GM19468 (cell line): ENCODE measurements around the gene OSBPL10.
"Not testable (repeated sequence)": the region's sequence is repeated elsewhere in the genome, so short reads cannot be mapped to it uniquely, and the experiment has no call there.

ENCODE experiments used
- ATAC-seq: cut with Tn5 transposase; IDR thresholded peaks from one replicate; pipeline ENCODE4 v1.9.1; 2021; ENCODE audit warnings: mild to moderate bottlenecking, moderate library complexity, moderate number of reproducible peaks; ENCODE audit not compliant: unreplicated experiment; ENCODE audit errors: extremely low read depth

Gene OSBPL10

DNA sequence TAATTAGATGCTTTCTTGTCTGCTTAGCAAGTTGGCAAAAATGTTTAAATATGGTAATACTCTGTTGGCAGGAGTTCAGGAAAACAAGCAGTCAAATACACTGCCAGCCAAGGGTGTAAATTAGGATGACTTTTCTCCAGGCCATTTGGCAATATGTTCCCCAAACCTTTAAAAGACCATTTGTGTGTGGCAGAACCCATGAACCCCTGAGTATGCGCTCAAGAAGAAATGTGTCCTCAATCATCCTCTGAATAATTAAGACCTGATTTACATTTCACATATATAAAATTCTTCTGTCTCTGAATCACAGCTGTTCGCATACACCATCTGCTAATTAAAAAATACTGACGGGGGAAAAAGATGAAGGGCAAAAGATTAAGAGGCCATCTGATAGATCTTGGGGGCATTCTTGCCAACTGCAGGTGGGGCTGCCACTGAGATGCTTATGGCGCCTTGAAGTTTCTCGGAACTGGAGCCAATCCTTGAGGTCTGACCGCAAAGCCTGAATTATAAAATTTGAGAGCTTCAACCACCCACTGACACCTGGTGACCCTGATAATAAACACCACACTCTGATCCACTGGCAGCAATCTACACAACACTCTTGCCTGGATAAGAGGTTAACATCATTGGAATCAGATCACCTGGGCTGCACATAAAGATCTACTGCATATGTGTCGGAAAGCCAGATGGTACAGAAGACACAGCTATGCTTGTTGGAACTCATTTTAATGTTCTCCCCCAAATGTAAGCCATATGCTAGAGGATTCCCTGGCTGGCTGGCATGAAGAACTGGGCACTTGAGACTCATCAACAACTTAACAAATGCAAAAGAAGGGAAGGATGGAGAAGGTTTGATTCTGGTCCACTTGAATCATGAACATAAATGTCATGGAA, 190.6 kb downstream of the OSBPL10 start:
- ATAC-seq: no peak

DNA sequence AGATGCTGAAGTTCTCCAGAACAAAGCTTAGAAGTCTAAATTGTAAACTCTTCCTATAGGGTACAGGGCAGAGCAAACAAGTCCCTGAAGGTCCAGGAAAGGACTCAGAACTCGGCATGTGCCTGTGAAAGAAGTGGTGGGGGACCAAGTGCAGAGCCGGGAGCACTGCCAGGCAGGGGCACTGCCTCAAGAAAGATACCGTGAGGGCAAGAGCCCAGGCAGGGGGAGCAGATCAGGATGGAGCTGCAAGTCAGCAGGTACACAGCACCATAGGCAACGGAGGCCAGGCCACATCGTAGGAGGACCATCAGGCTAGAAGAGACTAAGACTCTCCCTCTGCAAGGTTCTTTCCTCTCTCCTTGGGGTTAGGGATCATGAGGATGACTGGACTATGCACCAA, 191.6 kb downstream of the OSBPL10 start:
- ATAC-seq: no peak

DNA sequence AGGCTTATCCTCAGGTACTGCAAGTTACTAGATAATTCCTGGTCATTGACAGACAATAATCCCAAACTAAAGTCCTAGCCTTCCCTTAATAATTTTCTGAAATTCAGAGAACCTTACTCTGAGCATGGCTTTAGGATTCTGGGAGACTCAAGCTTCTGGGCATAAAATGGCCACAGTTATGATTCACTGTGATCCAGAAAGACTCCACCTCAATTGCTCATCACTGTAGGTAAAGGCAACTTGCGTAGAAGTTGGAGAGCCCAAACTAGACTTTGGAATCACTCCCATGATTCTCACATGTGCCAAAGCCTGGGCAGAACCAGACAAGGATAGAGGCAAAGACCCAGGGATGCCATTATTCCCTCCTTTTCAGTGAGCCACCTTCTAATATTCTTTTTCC, 195.3 kb downstream of the OSBPL10 start:
- ATAC-seq: no peak

GRCh38 chr3:31785286-31785685, 195.8 kb downstream of the OSBPL10 start:
- ATAC-seq: no peak

DNA sequence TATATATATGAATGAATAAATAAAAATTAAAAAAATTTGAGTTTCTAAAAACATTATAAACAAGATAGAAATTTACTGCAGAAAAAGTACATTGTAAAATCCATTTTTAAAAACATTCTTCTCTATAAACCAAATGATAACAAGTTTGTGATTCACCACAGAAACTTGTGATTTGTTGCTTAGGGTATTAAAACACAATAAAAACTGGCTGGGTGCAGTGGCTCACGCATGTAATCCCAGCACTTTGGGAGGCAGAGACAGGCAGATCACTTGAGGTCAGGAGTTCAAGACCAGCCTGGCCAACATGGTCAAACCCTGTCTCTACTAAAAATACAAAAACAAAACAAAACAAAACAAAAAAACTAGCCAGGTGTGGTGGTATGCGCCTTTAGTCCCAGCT, 197.2 kb downstream of the OSBPL10 start:
- ATAC-seq: not testable (repeated sequence)

DNA sequence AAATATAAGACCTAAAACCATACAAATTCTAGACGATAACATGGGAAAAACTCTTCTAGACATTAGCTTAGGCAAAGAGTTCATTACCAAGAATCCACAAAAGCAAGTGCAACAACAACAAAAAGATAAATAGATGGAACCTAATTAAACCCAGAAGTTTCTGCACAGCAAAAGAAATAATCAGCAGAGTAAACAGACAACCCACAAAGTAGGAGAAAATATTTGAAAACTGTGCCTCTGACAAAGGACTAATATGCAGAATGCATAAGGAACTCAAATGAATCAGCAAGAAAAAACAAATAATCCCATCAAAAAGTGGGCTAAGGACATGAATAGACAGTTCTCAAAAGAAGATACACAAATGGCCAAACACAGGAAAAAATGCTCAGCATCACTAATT, 198.8 kb downstream of the OSBPL10 start:
- ATAC-seq: not testable (repeated sequence)

GRCh38 chr3:31779514-31779913, 201.5 kb downstream of the OSBPL10 start:
- no peak for ATAC-seq

DNA sequence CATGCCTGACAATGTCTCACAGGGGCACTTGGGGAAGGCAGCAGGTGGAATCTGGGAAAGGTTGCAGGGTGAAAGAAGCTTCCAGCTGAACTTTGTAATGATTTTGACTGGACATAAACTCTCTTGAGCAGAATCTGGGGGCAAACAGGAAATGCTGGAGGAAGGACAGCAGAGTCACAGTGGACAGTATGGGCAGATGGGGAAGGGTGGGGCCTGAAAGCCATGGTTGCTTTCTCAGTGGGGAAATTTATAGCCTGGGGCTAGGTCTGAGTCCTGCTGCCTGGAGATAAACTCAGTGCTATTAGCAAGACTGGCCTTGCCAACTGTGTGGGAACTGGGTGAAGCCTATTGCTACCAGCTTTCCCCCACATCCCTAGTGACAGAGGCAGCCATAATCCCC, 203.2 kb downstream of the OSBPL10 start:
- no peak for ATAC-seq

GRCh38 chr3:31777092-31777491, 204.0 kb downstream of the OSBPL10 start:
- no peak for ATAC-seq

DNA sequence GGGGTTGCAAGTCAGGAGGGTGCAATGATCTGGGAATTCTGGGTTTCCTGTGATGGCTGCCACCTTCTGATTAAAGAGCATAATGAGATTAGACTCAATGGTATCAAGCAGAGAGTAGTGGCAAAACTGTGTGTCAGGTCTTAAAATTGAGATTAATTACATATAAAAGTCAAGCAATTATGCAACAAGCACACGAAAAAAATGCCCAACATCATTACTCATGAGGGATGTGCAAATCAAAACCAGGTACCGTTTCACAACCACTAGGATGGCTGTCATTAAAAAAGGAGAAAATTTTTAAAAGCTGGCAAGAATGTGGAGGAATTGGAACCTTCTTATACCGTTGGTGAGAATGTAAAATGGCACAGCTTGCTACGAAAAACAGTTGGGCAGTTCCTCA, 205.0 kb downstream of the OSBPL10 start:
- no peak for ATAC-seq

DNA sequence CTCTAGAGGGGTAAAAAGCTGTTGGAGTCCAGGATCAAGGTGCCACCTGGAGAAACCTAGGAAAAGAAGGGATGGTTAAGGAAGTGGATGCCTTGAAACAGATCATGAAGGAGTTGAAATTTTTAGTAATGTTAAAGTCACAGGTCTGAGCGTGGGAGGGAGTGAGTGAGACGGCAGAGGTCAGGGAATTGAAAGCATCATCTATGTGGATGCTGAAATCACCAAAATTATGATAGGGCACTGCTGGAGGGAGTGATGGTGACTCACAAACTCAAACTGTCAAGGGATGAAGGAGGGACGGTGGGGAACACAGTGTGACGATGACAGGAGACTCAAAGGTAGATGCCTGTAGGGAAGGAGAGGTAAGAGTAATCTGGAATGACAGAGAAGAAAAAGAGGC, 205.7 kb downstream of the OSBPL10 start:
- ATAC-seq: no peak

DNA sequence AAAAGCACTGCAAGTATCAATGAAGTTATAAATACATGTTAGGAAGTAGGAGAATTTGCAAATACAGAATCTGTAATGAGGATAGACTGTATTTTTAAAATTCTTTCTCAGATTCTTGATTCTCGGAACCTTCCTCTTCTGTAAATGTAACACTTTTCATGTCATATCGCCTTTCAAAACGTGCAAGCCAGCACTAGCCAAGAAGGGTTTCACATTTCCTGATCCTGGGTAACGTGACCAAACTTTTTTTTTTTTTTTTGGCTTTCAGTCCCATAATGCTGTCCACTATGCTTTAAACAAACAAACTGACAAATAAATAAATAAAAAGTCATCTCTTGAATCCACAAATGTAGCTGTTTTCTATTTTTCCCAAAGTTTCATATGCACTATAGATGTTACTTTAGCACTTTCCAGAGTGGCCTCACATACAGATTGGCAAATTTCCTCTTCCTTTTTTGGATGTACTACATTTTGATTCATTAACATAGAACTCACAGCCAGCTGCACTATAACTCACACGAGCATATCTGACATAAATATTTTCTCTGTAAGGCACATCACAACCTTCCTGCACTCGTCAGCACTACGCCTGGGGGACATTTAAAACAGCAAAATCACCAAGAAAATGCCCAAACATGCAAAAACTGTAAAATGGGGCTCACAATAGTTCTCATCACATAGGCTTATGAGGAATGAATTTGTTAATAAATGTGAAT, 208.1 kb downstream of the OSBPL10 start:
- ATAC-seq: no peak

- no peak for ATAC-seq
Measured at GRCh38 chr3:31772272-31772671, 208.8 kb downstream of the OSBPL10 start.

DNA sequence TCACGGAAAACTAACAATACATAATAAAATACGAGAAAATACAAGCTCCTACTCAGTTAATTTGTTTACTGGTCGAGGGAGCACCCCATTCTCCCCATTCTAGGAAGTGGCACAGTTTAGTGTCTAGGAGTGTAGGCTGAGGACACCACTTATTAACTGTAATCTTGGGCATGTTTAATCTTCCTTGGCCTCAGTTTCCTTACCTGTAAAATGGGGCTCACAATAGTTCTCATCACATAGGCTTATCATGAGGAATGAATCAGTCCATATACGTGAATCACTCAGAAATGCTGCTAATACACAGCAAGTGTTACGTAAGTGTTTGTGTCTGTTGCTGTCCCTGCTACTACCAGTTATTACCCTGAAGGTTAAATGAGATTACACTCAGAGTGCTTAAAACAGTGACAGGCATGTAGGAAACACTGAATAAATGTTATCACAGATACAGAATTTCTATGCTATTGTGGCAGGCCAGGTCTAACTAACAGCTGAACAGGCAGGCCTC, 210.2 kb downstream of the OSBPL10 start:
- no peak for ATAC-seq

GRCh38 chr3:31768479-31769125, 212.5 kb downstream of the OSBPL10 start:
- ATAC-seq: no peak

DNA sequence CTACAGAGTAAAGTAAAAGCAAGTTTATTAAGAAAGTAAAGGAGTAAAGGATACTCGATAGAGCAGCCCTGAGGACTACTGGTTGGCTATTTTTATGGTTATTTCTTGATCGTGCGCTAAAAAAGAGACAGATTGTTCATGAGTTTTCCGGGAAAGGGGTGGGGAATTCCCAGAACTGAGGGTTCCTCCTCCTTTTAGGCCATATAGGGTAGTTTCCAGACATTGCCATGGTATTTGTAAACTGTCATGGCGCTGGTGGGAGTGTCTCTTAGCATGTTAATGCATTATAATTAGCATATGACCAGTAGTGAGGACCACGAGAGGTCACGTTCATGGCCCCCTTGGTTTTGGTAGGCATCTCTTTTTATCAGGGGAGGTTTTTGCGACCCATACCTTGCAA, 213.1 kb downstream of the OSBPL10 start:
- ATAC-seq: no peak

DNA sequence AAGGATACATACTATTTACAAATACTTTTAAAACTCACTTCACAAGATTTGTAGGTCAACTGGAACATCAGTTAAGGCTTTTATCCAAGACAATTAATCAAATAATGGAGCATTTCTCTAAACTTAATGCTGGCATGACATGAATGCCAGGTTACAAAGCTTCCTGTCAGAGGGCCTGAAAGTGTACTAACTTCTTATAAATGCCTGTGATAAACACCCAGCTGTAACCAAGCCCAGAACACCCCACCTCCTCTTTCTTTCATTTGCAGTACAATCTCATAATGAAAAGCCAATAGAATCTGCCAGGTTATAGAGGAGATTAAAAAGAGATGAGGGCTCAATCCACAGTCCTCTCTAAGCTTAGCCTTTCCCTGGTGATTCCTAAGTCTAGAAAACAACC, 214.4 kb downstream of the OSBPL10 start:
- ATAC-seq: no peak

- ATAC-seq: no peak
Measured at GRCh38 chr3:31765871-31766270, 215.2 kb downstream of the OSBPL10 start.

- no peak for ATAC-seq
Measured at GRCh38 chr3:31763731-31764130, 217.3 kb downstream of the OSBPL10 start.

GRCh38 chr3:31762888-31763351, 218.1 kb downstream of the OSBPL10 start:
- ATAC-seq: no peak
